Vagina (tissue), 2 donors: ENCODE data around the gene CAPN14.

ENCODE experiments used
- CTCF ChIP-seq, 3 experiments: fragments of 450-650 bp in 2 of 3; fragments of 200-600 bp in 1 of 3; sonication (generic) in 1 of 3; IDR thresholded peaks; one replicate each; pipeline ENCODE4 v1.5.1; 2017 to 2019; ENCODE audit warnings: antibody characterized with exemption in 3 of 3, mild to moderate bottlenecking in 2 of 3, moderate library complexity in 2 of 3
- POLR2A ChIP-seq, 2 donors: fragments of 450-650 bp; IDR thresholded peaks; one replicate each; pipeline ENCODE4 v1.6.1; 2017; ENCODE audit warnings: antibody characterized with exemption in 2 of 2, mild to moderate bottlenecking in 2 of 2, moderate library complexity in 2 of 2

GRCh38 chr2:31233741-31234682 is 16.7 kb upstream of the CAPN14 start, which contains the start of gene EHD3:
- TF ChIP-seq CTCF (IDR thresholded peaks at IDR 0.05) (peak in 2 of 3 experiments; percentile 33 to 51), POLR2A (IDR thresholded peaks at IDR 0.05) (no peak)
